Kidney tubule cell (primary cell): Measurements from ENCODE around the gene SPA17.

ENCODE experiments used
- DNase-seq: peaks from one replicate; pipeline ENCODE4 v3.0.0-alpha.2; 2018; ENCODE audit warnings: low spot score

SPA17 gene

GRCh38 chr11:124662106-124662505 is 11.6 kb upstream of the SPA17 start:
- no peak for DNase-seq

GRCh38 chr11:124663861-124664260 is 9.8 kb upstream of the SPA17 start:
- DNase-seq: no peak

- no peak for DNase-seq
Measured at GRCh38 chr11:124667601-124668000, 6.1 kb upstream of the SPA17 start.

GRCh38 chr11:124669193-124669592 is 4.5 kb upstream of the SPA17 start:
- peak; percentile 74 for DNase-seq

- DNase-seq: no peak
Measured at GRCh38 chr11:124670732-124671131, 3.0 kb upstream of the SPA17 start.

- peak; percentile 2 for DNase-seq
Measured at GRCh38 chr11:124672536-124673215, 1.0 kb upstream of the SPA17 start.

GRCh38 chr11:124674168-124674517 is 439 bp downstream of the SPA17 start:
- peak; percentile 10 for DNase-seq

- DNase-seq: no peak
Measured at GRCh38 chr11:124674571-124674970, 867 bp downstream of the SPA17 start.

- DNase-seq: no peak
Measured at GRCh38 chr11:124676386-124676785, 2.7 kb downstream of the SPA17 start.

GRCh38 chr11:124678416-124678815 is 4.7 kb downstream of the SPA17 start:
- DNase-seq: no peak

GRCh38 chr11:124681421-124681820 is 7.7 kb downstream of the SPA17 start:
- no peak for DNase-seq

GRCh38 chr11:124682443-124682842 is 8.7 kb downstream of the SPA17 start:
- no peak for DNase-seq

- no peak for DNase-seq
Measured at GRCh38 chr11:124693142-124693541, 19.4 kb downstream of the SPA17 start.

- no peak for DNase-seq
Measured at GRCh38 chr11:124699547-124699946, 25.8 kb downstream of the SPA17 start.

GRCh38 chr11:124700028-124700427 is 26.3 kb downstream of the SPA17 start:
- DNase-seq: no peak

- DNase-seq: peak; percentile 26
Measured at GRCh38 chr11:124707829-124708228, 34.1 kb downstream of the SPA17 start.

- no peak for DNase-seq
Measured at GRCh38 chr11:124712392-124712791, 38.7 kb downstream of the SPA17 start.

GRCh38 chr11:124716591-124716990 is 42.9 kb downstream of the SPA17 start:
- peak; percentile 27 for DNase-seq

GRCh38 chr11:124717421-124717785 is 43.7 kb downstream of the SPA17 start:
- peak; percentile 3 for DNase-seq

- DNase-seq: peak; percentile 48
Measured at GRCh38 chr11:124717786-124718651, 44.3 kb downstream of the SPA17 start.

GRCh38 chr11:124718801-124719200 is 45.1 kb downstream of the SPA17 start:
- DNase-seq: no peak

GRCh38 chr11:124719534-124719933 is 45.8 kb downstream of the SPA17 start:
- no peak for DNase-seq

GRCh38 chr11:124722176-124722575 is 48.5 kb downstream of the SPA17 start:
- DNase-seq: no peak
